PC-9 (cell line): ENCODE data around the gene ZSCAN10. TPM values are rescaled to one million over a fixed set of nuclear protein-coding genes. Genes with fewer than 3 reads are reported as not detected.
A peak's percentile ranks its signal among the peaks of the same experiment; 100 is the strongest.
"Not testable (repeated sequence)": the region's sequence is repeated elsewhere in the genome, so short reads cannot be mapped to it uniquely, and the experiment has no call there.

Experiments used
- BruUV-seq: library from RNA; stranded (reverse); fragments of 400-500 nt; replicated peaks from 2 replicates; lab custom pipeline; 2021; lab: Mats Ljungman, UMichigan
- CTCF ChIA-PET: fragments of 300-600 bp; sonication (Branson Sonifier 250); formaldehyde crosslinking; loops from one replicate; lab custom pipeline; 2022; ENCODE audit warnings: antibody characterized with exemption; lab: Charles Lee
- POLR2A ChIA-PET: fragments of 300-600 bp; sonication (Branson Sonifier 250); formaldehyde crosslinking; loops from one replicate; lab custom pipeline; 2022; ENCODE audit warnings: antibody characterized with exemption; ENCODE audit not compliant: unreplicated experiment; lab: Charles Lee
- DNase-seq, 2 experiments: peaks; one replicate each; pipeline versions ENCODE4 v3.0.0 to v3.0.0-alpha.2; 2015 to 2022; ENCODE audit warnings: mixed read lengths in 1 of 2
- H2AFZ ChIP-seq: fragments of 200-600 bp; sonication (generic); 2 replicates; pipeline ENCODE4 v1.8.1; 2017; ENCODE audit warnings: antibody characterized with exemption
- H3F3A ChIP-seq: fragments of 200-600 bp; sonication (generic); 2 replicates; pipeline ENCODE4 v1.8.1; 2017; ENCODE audit warnings: antibody characterized with exemption, mild to moderate bottlenecking, low read depth; ENCODE audit not compliant: insufficient read depth
- H3K27ac ChIP-seq: fragments of 200-600 bp; sonication (generic); 2 replicates; pipeline ENCODE4 v1.6.1; 2016; ENCODE audit warnings: mixed run types
- H3K27me3 ChIP-seq: fragments of 200-600 bp; sonication (generic); 2 replicates; pipeline ENCODE4 v1.6.1; 2016; ENCODE audit warnings: low read depth, mixed run types; ENCODE audit not compliant: insufficient read depth
- H3K36me3 ChIP-seq: fragments of 200-600 bp; sonication (generic); 2 replicates; pipeline ENCODE4 v1.6.1; 2016; ENCODE audit warnings: low read depth, mixed run types
- H3K4me1 ChIP-seq: fragments of 200-600 bp; sonication (generic); replicated peaks from 2 replicates; pipeline ENCODE4 v1.6.1; 2016; ENCODE audit warnings: mixed run types; ENCODE audit not compliant: insufficient read depth
- H3K4me2 ChIP-seq: fragments of 200-600 bp; sonication (generic); 2 replicates; pipeline ENCODE4 v1.6.1; 2017; ENCODE audit warnings: mixed run types
- H3K4me3 ChIP-seq: fragments of 200-600 bp; sonication (generic); 2 replicates; pipeline ENCODE4 v1.6.1; 2016; ENCODE audit warnings: mixed run types
- H3K79me2 ChIP-seq: fragments of 200-600 bp; sonication (generic); 2 replicates; pipeline ENCODE4 v1.6.1; 2017; ENCODE audit warnings: low read depth, mixed run types
- H3K9me2 ChIP-seq: fragments of 200-600 bp; sonication (generic); 2 replicates; pipeline ENCODE4 v1.8.1; 2017; ENCODE audit warnings: mild to moderate bottlenecking; ENCODE audit not compliant: insufficient read depth
- H3K9me3 ChIP-seq: fragments of 200-600 bp; sonication (generic); 2 replicates; pipeline ENCODE4 v1.8.1; 2016; ENCODE audit warnings: low read depth; ENCODE audit not compliant: insufficient read depth
- H4K20me1 ChIP-seq: fragments of 200-600 bp; sonication (generic); 2 replicates; pipeline ENCODE4 v1.8.1; 2017; ENCODE audit not compliant: insufficient read depth
- EZH2 ChIP-seq: fragments of 200-600 bp; sonication (generic); IDR thresholded peaks from 2 replicates; pipeline ENCODE4 v1.8.0; 2017; ENCODE audit warnings: antibody characterized with exemption, low read depth
- intact Hi-C: fragments of 100-400 bp; cut with micrococcal nuclease; formaldehyde crosslinking; loops from one replicate; pipeline ENCODE4 v1.10.0; 2022; ENCODE audit not compliant: unreplicated experiment
- total RNA-seq: library from RNA; stranded (reverse); gene quantifications from 2 replicates; pipeline ENCODE4 v1.2.3, GENCODE V29; 2021
- TF ChIP-seq, protein P1 (sequence below): fragments of 200-600 bp; sonication (generic); conservative IDR thresholded peaks from 2 replicates; pipeline ENCODE4 v1.6.1; 2017; ENCODE audit warnings: mixed run types, antibody characterized with exemption, mild to moderate bottlenecking, moderate library complexity

Gene ZSCAN10
- total RNA-seq, 1 experiment from 2014 or later = not detected

DNA sequence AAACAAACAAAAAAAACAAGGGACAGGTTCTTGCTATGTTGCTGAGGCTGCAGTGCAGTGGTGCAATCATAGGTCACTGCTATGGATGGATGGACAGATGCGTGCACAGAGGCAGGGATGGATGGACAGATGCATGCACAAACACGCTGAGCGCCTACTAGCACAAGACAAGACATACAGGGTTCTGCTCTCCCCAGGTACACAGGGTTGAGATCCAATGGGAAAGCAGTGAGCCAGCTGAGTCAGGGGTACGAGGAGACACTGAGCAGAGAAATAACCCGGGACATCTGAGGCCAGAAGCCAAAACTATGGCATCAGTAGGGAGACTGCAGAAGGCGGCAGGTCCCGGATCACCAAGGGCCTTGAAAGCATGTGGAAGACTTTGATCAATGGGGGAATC is 27.4 kb downstream of the ZSCAN10 start:
- ChIA-PET CTCF (no interaction called here), POLR2A (no interaction called here)
- no peaks in the 10 kb centered on the region for H3K79me2 ChIP-seq
- H3F3A ChIP-seq = no peaks in the 10 kb centered on the region
- DNase-seq = no peak
- no peaks in the 10 kb centered on the region for H4K20me1 ChIP-seq
- no peaks in the 10 kb centered on the region for H3K9me3 ChIP-seq
- H3K27ac ChIP-seq = no peak overlapping the region
- H3K9me2 ChIP-seq = no peaks in the 10 kb centered on the region
- no peaks in the 10 kb centered on the region for H3K27me3 ChIP-seq
- H3K4me2 ChIP-seq = no peak overlapping the region
- H2AFZ ChIP-seq = no peak overlapping the region
- intact Hi-C loops = no loop called here
- no peak for TF ChIP-seq EZH2
- TF ChIP-seq, protein P1, sequence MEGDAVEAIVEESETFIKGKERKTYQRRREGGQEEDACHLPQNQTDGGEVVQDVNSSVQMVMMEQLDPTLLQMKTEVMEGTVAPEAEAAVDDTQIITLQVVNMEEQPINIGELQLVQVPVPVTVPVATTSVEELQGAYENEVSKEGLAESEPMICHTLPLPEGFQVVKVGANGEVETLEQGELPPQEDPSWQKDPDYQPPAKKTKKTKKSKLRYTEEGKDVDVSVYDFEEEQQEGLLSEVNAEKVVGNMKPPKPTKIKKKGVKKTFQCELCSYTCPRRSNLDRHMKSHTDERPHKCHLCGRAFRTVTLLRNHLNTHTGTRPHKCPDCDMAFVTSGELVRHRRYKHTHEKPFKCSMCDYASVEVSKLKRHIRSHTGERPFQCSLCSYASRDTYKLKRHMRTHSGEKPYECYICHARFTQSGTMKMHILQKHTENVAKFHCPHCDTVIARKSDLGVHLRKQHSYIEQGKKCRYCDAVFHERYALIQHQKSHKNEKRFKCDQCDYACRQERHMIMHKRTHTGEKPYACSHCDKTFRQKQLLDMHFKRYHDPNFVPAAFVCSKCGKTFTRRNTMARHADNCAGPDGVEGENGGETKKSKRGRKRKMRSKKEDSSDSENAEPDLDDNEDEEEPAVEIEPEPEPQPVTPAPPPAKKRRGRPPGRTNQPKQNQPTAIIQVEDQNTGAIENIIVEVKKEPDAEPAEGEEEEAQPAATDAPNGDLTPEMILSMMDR = no peak
- no TSS peak for BruUV-seq
- H3K4me3 ChIP-seq = no peak overlapping the region
- H3K4me1 ChIP-seq = peaks cover 12% of the 10 kb centered on the region
- no peaks in the 10 kb centered on the region for H3K36me3 ChIP-seq

DNA sequence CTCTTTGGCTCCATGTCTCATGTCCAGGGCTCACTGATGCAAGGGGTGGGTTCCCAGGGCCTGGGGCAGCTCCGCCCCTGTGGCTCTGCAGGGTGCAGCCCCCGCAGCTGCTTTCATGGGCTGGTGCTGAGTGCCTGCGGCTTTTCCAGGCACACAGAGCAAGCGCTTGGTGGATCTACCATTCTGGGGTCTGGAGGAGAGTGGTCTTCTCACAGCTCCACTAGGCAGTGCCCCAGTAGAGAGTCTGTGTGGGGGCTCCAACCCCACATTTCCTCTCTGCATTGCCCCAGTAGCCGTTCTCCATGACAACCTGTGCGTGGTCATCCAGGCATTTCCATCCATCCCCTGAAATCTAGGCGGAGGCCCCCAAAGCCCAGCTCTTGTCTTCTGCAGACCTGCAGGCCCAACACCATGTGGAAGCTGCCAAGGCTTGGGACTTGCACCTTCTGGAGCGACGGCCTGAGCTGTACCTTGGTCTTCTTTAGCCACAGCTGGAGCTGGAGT is 28.4 kb downstream of the ZSCAN10 start:
- intact Hi-C loops = no loop called here
- no peaks in the 10 kb centered on the region for H3K9me3 ChIP-seq
- H3F3A ChIP-seq = no peaks in the 10 kb centered on the region
- H4K20me1 ChIP-seq = no peaks in the 10 kb centered on the region
- TF ChIP-seq EZH2 = no peak
- TF ChIP-seq, protein P1 = no peak
- no peaks in the 10 kb centered on the region for H3K36me3 ChIP-seq
- no peaks in the 10 kb centered on the region for H3K27me3 ChIP-seq
- H3K4me1 ChIP-seq = peaks cover 12% of the 10 kb centered on the region
- no peaks in the 10 kb centered on the region for H3K79me2 ChIP-seq
- H3K9me2 ChIP-seq = no peaks in the 10 kb centered on the region
- ChIA-PET POLR2A (no interaction called here), CTCF (no interaction called here)
- H3K27ac ChIP-seq = no peak overlapping the region
- no peak overlapping the region for H2AFZ ChIP-seq
- H3K4me2 ChIP-seq = no peak overlapping the region
- no TSS peak for BruUV-seq
- DNase-seq = no peak
- no peak overlapping the region for H3K4me3 ChIP-seq

DNA sequence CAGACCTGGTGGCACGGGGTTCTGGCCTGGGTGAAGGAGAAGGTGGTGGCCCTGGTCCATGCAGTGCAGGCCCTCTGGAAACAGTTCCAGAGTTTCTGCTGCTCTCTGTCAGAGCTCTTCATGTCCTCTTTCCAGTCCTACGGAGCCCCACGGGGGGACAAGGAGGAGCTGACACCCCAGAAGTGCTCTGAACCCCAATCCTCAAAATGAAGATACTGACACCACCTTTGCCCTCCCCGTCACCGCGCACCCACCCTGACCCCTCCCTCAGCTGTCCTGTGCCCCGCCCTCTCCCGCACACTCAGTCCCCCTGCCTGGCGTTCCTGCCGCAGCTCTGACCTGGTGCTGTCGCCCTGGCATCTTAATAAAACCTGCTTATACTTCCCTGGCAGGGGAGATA is 29.9 kb downstream of the ZSCAN10 start:
- H3K9me3 ChIP-seq, H3K9me2 ChIP-seq, H3K4me2 ChIP-seq, BruUV-seq, H3K27me3 ChIP-seq, CTCF ChIA-PET, H3K27ac ChIP-seq, H3K4me3 ChIP-seq, H4K20me1 ChIP-seq, H3K36me3 ChIP-seq, H3K79me2 ChIP-seq, H3F3A ChIP-seq, H2AFZ ChIP-seq, DNase-seq, intact Hi-C loops: not testable (repeated sequence)
- POLR2A ChIA-PET = interaction anchor here (0.6 kb wide), 1 partner anchor 76 kb away, joined by 8 read pairs; no protein-coding TSS in a partner anchor
- H3K4me1 ChIP-seq = peaks cover 12% of the 10 kb centered on the region

DNA sequence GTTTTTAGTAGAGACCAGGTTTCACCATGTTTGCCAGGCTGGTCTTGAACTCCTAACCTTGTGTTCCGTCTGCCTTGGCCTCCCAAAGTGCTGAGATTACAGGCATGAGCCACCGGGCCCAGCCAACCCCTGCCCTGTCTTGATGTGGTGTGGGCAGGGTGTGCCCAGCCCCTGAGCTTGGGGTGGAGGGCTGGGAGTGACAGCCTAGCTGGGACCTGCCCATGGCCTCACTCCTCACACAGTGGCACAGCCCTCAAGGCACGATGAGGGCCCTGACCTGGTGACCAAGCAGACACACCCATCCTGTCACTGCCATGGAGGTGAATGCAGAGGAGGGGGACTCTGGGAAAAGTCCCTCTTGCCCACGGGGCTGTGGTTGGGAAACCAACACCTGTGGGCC is 30.6 kb downstream of the ZSCAN10 start:
- CTCF ChIA-PET = no interaction called here
- Histone ChIP-seq H3K9me3 (no peaks in the 10 kb centered on the region), H3K9me2 (no peaks in the 10 kb centered on the region), H3K79me2 (no peaks in the 10 kb centered on the region), H3F3A (no peaks in the 10 kb centered on the region), H3K27ac (no peak overlapping the region), H3K36me3 (no peaks in the 10 kb centered on the region), H3K4me3 (no peak overlapping the region), H3K27me3 (no peaks in the 10 kb centered on the region), H2AFZ (no peak overlapping the region), H3K4me1 (peaks cover 12% of the 10 kb centered on the region), H3K4me2 (no peak overlapping the region), H4K20me1 (no peaks in the 10 kb centered on the region)
- TF ChIP-seq, protein P1 = no peak
- no peak for TF ChIP-seq EZH2
- no TSS peak for BruUV-seq
- POLR2A ChIA-PET = interaction anchor here (0.6 kb wide), 1 partner anchor 77 kb away, joined by 8 read pairs; no protein-coding TSS in a partner anchor
- intact Hi-C loops = no loop called here
- DNase-seq = peak in 1 of 2 experiments; percentile 40
